GM12874 (cell line): Measurements from ENCODE around the gene SLC25A5.
A peak's percentile ranks its signal among the peaks of the same experiment; 100 is the strongest.

Source experiments
- CTCF ChIP-seq: IDR thresholded peaks from 2 replicates; pipeline ENCODE4 v1.5.1; 2011; ENCODE audit warnings: low read depth, mild to moderate bottlenecking, control low read depth, low read length, moderate library complexity; ENCODE audit not compliant: insufficient read depth

The SLC25A5 gene

GRCh38 chrX:119479845-119480244 is 11.6 kb downstream of the SLC25A5 start:
- no peak for TF ChIP-seq CTCF

GRCh38 chrX:119481323-119481801 is 13.1 kb downstream of the SLC25A5 start:
- no peak for TF ChIP-seq CTCF

- no peak for TF ChIP-seq CTCF
Measured at GRCh38 chrX:119482041-119482440, 13.8 kb downstream of the SLC25A5 start.

GRCh38 chrX:119482481-119483480 is 14.5 kb downstream of the SLC25A5 start:
- TF ChIP-seq CTCF: peak; percentile 85

- TF ChIP-seq CTCF: no peak
Measured at GRCh38 chrX:119486745-119487144, 18.5 kb downstream of the SLC25A5 start.

- TF ChIP-seq CTCF: peak; percentile 39; the same call in 1 of the 2 replicates
Measured at GRCh38 chrX:119488749-119489148, 20.5 kb downstream of the SLC25A5 start.

- no peak for TF ChIP-seq CTCF
Measured at GRCh38 chrX:119489212-119490074, 21.2 kb downstream of the SLC25A5 start.
